Ammon's horn (tissue), 1 donor: ENCODE results near the gene AZI2.

ENCODE experiments used
- DNase-seq: peaks from one replicate; pipeline ENCODE4 v3.0.0-alpha.2; 2016; ENCODE audit warnings: low spot score

Gene AZI2

DNA sequence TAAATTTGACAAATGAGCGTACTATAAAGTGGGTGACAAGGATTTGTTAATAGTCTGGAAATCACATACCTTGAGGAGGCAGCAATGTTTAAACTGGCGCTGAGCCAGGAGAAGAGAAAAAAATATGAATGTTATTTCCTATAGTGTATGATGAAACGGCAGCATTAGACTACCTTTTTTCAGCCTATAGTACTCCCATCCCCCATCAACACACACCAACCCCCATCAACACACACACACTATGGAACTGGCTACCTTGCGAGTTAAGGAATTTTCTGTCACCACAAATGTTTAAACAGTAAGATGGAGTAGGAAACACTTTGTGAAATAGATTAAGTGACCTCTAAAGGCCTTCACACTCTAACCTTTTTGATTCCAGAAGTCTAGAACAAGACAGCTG, 46.9 kb downstream of the AZI2 start:
- DNase-seq, result no peak

DNA sequence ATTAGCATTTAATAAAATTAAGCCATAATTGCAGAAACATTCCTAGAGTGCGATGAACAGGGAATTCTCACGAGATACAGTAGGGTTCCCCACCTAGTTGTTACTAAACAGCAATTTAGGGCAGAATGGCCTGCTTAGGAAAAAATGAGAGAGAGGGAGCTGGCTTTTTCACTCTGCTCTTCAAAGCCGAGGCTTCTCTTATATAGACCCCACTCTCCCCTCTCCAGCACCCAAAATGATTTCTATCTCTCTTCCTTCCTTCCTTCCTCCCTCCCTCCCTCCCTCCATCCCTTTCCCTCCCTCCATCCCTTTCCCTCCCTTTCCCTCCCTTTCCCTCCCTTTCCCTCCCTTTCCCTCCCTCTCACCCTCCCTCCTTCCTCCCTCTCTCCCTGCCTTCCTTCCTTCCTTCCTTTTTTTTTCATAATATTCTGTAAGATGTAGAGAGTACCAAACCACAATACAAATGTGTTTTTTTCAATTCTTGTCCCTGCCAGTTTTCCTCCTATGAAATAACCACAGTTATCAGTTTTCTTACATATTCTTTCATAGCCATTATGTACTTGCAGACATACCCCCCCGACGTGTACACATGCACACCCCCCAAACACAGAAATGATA, 48.2 kb downstream of the AZI2 start:
- DNase-seq, result no peak

DNA sequence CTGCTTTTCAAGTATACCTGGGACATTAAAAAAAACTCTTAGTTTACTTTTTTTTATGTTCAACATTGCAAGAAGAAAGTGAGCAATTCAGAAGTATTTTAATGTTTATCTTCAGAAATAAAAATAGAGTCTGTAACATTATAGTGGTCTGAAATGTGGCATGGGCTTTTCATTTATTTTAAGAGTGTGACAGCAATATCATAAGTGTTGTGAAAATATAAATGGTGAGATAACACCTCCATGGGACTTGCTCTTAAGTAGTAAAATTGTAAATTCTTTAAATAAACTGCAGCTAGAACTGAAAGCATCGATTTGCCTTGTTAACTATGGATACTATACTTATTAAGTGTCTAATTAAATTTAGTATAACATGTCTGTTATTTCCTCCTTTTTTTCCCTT, 48.9 kb downstream of the AZI2 start:
- no peak for DNase-seq

DNA sequence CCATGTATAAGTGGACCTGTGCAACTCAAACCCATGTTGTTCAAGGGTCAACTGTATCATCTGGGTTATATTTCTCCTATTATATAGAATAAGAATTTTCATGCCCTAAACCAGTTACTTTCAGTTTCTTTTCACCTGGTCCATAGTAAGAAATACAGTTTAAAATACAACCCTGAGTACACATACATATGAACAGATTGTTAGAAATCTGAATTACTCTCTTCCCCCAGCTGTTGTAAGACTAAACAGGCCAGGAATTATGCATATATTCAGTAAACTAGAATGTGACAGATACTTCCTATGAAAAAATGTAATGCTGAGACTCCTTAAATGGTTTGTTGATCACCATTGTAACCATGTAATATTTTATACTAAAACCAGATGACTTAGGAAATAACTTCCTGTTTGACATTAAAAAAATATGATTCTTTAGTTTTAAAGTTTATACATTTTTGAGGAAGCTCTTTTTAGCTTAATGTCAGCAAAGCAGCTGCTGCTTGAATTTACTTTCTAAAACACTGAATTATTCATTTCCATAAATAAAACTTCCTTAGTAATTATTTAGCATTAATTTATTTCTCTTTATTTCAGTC, 52.6 kb downstream of the AZI2 start:
- DNase-seq, result no peak

DNA sequence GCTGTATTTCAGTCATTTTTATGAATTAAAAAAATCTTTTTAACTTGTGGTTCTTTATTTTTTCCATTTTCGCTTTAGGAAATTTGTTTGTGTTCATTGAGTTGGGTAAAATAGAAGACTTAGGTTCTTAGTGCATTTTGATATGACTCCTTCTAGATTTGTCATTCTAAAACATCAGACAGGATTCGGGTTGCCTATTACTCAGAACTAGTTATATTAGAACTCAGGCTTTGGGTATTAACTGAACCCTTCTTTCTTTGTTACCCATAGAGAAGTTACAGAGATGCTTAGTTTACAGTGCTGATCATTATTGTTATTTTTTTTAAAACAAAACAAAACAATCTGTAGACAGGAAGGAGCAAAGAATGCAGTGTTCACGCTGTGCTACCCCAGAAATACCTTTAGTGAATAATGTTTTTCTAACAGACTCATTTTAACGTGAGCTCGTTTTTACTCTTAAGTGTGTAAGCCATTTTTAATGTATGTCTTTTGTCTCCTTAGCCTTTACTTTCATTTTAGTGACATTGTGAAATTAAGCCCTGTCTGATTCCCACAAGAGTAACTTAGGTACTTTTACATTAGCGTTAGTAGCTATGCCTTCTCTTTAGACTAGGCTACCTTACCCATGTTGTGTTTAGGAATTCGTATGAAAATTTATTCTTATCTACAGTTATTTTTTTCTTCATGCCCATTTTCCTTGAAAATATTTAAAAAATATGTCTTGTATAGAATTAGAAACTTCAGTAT, 53.8 kb downstream of the AZI2 start:
- DNase-seq, result no peak

DNA sequence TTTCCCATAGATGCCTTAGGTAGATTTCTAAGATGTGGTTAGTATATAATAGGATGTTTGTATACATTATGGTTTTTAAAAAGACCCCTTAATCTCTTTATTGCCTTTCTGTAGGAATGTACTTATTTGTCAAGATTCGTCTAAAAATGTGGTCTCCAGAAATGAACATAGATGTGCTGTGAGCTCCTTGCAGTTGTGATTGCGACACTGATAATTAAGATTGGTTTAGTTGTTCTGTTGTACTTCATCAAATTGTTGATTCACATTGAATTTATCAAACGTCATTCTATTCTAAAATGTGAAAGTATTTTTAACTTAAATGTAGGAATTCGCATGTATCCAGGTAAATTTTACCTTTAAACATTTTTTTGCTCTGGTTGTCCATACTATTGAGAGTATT, 56.0 kb downstream of the AZI2 start:
- no peak for DNase-seq

DNA sequence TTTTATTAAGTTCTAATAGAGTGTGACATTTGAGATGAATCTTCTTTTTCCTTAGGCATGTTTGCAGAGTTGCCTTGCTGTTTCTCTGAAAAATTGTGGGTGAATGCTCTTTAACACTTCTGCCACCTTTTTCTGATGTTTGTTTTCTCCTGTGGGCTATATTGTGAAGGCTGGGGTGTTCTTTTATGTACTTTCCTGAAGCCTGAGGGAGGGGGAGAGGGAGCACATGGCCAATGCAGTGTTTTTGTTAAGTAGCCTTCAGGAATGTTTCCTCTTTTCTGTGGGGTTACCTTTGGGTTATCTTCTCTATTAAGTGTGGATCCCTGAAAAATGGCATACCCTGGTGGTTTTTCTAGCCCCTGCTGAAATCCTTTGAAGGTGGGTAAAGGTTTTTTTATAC, 57.0 kb downstream of the AZI2 start:
- DNase-seq, result no peak

DNA sequence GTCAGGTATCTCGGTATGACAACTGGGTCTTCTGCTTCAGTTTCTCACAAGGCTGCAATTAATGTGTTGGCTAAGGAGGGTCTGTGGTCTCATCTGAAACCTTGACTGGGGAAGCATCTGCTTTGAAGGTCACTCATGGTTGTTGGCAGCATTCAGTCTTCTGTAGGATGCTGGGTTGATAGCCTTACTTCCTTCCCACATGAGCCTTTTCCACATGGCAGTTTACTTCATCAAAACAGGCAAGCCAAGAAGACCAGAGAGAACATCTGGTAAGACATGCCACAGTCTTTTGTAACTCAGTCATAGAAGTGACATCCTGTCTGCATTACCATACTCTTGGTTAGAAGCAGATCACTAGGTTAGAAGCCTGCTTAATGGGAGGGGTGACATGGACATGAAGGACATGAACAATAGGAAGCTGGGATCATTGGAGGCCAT, 57.7 kb downstream of the AZI2 start:
- no peak for DNase-seq

DNA sequence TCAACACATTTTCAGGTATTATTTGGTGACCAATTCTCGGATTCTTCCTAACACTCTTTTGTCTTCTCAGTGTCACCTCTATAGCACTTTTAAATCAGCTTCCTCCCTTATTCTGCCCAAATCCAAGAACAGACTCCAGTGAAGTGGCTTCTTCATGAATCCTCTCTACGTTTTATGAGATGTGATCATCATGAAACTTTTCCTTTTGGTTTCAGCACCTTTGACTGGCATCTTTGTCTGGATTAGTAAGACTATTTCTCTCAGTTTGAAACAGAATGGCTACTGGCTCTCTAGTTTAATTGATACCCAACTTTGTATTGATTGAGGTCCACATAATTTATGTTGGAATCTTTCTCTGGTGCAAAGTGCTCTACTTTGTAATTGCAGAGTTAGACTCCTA, 61.6 kb downstream of the AZI2 start:
- DNase-seq, result no peak

DNA sequence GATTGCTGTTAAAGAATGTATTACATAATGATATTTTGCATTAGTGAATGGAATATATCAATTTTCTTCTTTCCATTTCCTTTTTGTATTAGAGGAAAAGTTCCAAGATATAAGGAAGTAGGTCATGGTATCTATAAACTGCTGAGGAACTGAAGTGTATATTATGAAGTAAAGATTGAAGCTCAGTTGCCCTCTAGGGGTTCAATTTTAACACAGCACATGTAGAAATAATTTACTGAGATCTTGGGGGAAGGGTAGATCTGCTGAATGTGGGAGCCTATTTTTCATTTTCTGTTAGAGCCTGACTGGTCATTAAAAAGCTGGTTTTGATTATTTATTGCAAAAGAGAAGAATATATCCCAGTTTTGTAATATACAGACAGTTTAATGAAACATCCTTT, 62.0 kb downstream of the AZI2 start:
- peak; percentile 32 for DNase-seq

DNA sequence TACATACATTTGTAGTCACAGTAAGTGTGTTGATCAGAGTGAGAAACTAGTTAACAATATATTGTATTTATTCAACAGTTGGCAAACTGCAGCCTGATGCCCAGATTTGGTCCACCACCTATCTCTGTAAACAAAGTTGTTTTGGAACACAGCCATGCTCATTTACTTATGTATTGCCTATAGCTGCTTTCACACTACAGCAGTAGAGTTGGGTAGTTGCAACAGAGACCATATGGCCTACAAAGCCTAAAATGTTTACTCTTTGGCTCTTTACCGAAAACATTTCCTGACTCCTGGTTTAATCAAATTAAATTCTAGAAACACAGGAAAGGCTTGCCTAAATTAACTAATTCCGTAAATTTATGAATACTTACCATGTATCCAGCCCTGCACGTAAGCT, 67.8 kb downstream of the AZI2 start:
- no peak for DNase-seq

DNA sequence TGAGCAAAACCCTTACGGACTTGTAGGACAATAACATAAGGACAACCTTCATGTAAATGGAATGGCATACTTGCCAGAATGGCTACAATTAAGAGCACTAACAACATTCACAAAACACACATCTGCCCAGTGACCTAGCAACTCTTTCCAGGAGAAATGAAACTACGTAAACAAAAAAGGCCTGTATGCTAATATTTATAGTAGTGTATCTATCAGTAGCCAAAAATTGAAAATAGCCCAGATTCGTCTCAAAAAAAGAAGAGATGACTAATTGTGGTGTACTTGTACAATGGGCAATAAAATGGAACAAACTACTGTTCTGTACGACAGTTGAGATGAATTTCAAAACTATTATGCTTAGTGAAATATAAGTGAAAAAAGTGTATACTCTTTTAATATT, 68.9 kb downstream of the AZI2 start:
- no peak for DNase-seq

DNA sequence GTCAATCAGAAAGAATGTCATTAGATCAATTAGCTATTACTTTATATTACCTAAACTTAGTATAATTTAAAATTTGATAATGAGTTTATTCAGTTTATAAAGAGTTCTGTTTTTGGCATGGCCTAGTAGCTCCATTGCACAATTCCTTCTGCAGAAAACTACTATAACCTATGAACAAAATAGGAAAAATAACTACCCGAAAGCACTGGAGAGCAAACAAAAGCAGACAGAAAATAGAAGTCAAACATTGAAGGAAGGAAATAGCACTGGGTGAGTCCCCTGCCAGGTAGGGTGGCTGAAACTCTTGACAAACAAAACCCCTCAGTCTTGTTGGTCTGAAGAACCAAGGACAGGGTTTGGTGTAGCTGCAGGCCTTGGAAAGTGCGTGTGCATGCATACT, 69.7 kb downstream of the AZI2 start:
- no peak for DNase-seq

DNA sequence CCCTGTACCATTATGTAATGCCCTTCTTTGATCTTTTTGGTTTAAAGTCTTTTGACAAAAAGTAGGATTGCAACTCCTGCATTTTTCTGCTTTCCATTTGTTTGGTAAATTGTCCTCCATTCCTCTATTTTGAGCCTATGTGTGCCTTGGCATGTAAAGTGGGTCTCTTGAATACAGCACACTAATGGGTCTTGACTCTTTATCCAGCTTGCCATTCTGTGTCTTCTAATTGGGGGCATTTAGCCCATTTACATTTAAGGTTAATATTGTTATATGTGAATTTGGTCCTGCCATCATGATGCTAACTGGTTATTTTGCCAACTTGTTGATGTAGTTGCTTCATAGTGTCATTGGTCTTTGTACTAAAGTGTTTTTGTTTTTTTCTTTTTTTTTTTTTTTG, 74.8 kb downstream of the AZI2 start:
- DNase-seq, result no peak
